CD4-positive, alpha-beta T cell treated with Interleukin-6 at 100 ng/mL for 8 hours (primary cell): ENCODE measurements around the gene UNC5CL.
A peak's percentile ranks its signal among the peaks of the same experiment; 100 is the strongest.

Experiments used
- DNase-seq: peaks from one replicate; pipeline ENCODE4 v3.0.0-alpha.2; 2020; ENCODE audit warnings: mixed read lengths, low spot score

UNC5CL gene, protein sequence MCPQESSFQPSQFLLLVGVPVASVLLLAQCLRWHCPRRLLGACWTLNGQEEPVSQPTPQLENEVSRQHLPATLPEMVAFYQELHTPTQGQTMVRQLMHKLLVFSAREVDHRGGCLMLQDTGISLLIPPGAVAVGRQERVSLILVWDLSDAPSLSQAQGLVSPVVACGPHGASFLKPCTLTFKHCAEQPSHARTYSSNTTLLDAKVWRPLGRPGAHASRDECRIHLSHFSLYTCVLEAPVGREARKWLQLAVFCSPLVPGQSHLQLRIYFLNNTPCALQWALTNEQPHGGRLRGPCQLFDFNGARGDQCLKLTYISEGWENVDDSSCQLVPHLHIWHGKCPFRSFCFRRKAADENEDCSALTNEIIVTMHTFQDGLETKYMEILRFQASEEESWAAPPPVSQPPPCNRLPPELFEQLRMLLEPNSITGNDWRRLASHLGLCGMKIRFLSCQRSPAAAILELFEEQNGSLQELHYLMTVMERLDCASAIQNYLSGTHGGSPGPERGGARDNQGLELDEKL

GRCh38 chr6:41039060-41039998, at the start of gene UNC5CL:
TSS of gene UNC5CL (minus strand) at chr6:41039221. CDS start at chr6:41035074, 4,147 bp downstream.
- DNase-seq, result peak; percentile 46

- DNase-seq, result no peak
These were observed 49.4 kb upstream of the UNC5CL start for GRCh38 chr6:41088451-41088850.

DNA sequence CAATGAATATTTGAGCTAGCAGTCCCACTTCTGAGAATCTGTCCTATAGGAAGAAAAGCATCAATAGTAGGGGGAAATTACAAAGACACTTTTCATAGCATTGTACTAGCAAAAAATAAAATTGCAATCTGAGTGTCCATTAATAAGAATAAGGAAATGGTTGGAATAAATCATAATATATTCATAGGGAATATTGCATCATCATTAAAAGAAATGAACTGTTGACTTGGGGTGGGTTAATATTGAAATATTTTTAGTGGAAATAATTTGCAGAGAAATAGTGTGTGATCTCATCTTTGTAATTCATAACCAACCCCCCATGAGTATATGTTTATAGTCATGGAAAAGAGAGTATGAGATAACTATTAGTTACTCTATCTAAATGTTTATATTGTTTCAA, 46.2 kb upstream of the UNC5CL start:
- no peak for DNase-seq

- no peak for DNase-seq
These were observed 44.1 kb upstream of the UNC5CL start for GRCh38 chr6:41083072-41083471.

DNA sequence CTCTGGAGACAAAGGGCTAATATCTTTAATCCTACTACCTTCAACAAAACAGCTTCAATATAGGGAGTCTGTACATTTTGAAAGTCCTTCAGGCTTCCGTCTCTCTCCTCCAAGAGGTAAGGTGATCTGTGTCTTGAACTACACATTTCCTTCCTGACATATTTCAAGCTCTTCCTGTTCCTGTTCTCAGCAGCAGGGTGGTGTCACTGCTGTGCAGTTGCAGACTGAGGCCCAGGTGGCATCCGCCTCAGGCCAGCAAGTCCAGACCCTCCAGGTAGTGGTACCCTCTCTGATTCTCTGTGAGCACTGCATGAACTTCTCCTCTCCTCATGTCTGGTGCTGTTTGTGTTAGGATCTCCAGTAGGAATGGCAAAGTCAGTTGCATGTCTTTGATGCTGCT, 41.6 kb upstream of the UNC5CL start:
- DNase-seq, result peak; percentile 53

DNA sequence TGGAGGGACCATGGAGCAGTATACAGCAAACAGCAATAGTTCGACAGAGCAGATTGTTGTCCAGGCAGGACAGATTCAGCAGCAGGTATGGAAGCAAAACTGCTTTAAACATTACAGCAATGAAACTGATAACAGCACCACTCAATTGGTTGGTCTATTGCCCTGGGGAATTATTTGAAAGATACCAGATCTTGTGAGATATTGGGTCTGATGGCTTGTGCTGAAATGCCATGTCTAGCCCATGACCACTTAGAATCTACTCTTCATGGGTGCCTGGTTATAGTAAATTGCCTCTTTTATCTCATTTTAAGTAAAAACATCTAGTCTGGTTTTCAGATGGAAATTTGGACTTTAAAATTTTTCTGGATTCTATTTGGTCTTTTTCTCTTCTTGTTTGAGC, 40.1 kb upstream of the UNC5CL start:
- DNase-seq, result no peak

DNA sequence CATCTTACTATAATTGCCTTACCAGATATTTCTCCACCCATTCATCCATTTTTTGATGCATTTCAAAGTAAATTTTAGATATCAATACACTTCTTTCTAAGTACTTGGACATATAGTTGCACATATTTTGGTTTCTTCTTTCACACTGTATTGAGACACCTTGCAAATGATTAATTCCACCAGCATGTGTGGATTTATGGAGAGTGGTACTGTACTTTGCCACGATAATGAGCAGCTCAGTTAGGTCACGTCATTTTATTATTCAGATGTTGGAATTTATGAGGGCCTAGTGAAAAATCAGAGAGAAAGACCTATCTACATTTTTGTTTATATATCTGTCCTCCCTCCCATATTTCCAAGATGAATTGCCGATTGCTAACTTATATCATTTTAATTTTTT, 39.1 kb upstream of the UNC5CL start:
- no peak for DNase-seq

GRCh38 chr6:41077536-41077935, 38.5 kb upstream of the UNC5CL start:
- no peak for DNase-seq

- no peak for DNase-seq
These were observed 36.9 kb upstream of the UNC5CL start for GRCh38 chr6:41075651-41076626.

GRCh38 chr6:41074692-41075436, 35.8 kb upstream of the UNC5CL start:
- no peak for DNase-seq

DNA sequence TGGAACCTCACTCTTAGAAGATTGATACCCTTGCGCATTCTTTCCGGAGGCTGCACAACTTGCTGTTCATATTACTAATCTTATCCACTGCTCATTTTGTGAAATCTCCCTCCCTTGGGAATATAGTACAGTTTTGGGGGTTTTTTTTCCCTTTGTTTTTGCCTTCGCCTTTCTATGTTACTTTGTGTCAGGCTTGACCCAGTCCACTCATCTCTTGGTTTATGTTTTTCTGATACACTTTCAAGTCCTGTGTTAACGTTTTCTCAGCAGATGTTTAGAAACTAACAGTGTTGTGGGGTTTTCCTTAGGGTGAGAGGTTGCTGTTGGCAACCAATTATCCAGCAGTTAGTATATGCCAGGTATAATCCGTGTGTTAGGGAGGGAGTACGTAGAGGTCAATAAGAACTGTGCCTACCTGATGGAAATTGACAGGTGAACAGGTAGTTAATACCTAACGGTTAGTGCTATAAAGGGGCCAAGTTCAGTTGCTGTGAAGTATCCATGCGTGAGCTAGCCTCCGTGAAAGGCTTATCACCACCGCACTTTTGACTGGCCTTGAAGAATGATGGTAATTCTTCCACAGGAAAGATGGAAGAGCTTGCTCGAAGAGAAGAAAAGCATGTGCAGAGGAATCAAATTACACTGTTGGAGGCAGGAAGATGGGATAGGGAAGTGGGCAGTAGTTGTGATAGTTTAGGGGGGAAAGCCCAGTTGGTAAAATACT, 35.1 kb upstream of the UNC5CL start:
- peak; percentile 11 for DNase-seq

DNA sequence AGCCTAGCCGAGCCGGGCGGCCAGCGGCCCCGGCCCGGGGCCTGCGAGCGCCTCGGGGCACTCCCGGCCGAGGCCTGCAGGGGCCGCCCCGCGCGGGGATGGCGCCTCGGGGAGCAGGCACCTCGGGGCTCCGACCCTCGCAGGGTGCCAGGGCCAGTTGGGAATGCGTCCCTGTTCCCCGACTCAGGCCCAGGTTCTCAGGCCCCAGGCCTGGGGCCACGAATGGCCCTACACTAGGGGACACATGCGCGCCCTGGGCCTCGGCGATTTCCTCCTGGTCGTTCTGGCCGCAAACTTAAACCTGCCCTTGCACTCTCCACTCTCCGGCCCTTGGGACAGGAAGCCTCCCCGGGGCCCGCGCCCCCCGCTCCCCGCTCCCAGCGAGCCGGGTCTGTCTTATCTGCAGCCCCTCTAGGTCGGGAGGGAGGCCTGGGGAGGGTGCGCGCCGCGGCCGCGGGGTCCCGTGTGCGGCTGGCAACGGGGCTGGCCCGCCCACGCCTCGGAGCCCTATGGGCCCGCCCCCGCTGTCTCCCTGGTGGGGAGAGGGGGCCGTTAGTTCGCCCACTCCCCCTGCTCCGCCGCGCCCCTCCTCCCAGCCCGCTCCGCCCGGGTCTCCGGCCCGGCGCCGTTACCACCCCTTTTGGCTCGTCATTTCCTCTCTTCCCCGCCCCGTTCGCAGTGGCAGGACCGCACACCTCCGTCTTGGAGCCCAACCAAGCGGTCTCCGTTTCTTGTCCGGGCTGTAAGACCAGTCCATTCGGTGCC, 34.4 kb upstream of the UNC5CL start:
- peak; percentile 81 for DNase-seq

GRCh38 chr6:41072836-41073202, 33.8 kb upstream of the UNC5CL start, which contains the start of gene NFYA:
TSS of gene NFYA (plus strand) at chr6:41072974. CDS start at chr6:41079090, 6,116 bp downstream.
- no peak for DNase-seq

GRCh38 chr6:41071923-41072835, 33.2 kb upstream of the UNC5CL start, which contains the start of gene OARD1:
TSS of gene OARD1 (minus strand) at chr6:41072356. CDS start at chr6:41071634, 722 bp downstream.
- DNase-seq, result peak; percentile 100

DNA sequence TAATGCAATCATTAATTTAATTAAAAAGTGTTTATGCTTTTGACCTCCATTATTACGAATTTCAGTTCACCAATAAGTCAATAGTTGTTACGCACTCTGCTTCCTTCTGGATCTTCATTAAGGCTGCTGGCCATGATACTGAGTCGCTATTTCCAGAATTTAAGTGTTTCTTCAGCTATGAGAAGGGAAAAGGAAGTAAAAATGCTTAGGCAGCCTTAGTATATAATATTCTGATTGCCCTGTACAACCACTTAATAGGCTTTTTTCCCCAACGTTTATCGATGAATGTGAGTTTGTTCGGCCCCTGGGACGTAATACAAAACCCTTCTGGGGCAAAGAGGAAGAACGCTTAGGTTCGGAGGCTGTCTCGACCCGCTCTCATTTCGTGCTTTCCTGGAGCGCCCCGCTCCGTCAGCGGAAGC, 32.5 kb upstream of the UNC5CL start:
- peak; percentile 76 for DNase-seq

GRCh38 chr6:41066867-41067304, 27.9 kb upstream of the UNC5CL start:
- DNase-seq, result peak; percentile 57

DNA sequence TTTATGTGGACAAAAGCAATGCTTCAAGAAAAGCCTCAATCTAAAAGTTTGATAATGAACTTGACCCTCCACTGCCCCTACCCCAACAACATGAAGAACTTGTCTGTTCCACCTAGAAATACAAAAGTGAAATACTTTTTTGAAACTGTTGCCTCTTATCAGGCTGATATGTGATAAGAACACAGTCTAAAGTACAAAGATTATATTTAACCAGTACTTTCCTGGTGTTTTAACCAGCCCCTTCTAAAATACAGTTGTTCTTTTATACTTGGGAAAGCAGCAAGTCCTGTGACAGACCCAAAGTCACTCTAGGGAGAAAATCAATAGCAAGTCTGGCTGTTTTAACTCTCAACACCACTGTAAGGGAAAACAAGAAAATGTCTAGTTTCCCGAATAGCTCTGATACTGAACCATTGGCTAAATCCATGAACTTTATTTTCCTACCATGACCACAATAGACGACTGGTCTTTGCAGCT, 26.6 kb upstream of the UNC5CL start:
- no peak for DNase-seq

DNA sequence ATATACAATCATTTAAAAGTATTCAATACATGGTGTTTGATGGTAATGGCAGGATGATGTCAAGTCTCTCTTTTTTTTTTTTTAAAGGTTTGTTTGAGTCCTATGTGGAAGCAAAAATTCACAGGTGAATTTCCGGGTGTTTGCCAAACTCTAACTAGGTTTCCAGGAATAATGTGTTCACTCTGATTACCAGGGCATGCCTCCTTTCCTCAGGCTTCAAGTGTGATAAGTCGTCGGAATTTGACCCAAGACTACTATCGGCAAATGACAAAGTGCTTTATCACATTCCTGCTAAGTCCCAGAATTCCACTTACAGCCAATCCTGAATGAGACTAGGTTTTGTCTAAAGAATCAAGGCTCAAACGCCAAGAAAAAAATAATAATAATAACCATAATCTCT, 25.8 kb upstream of the UNC5CL start:
- no peak for DNase-seq
